ENCODE results near the gene TRIM62. TPM values are rescaled to one million over a fixed set of nuclear protein-coding genes. Genes with fewer than 3 reads are reported as not detected.

TRIM62 gene
- total RNA-seq, 1 experiment from 2014 or later = 9.9 TPM

- Histone ChIP-seq H3K27ac (no peak overlapping the region), H3K36me3 (ENCODE audit: low read depth) (no peaks in the 10 kb centered on the region), H3K9me2 (ENCODE audit: insufficient read depth) (no peaks in the 10 kb centered on the region), H3K4me3 (no peak overlapping the region), H3K9me3 (ENCODE audit: insufficient read depth, low read depth) (no peaks in the 10 kb centered on the region), H2AFZ (no peak overlapping the region), H3K79me2 (ENCODE audit: low read depth) (no peaks in the 10 kb centered on the region), H3F3A (ENCODE audit: insufficient read depth, low read depth) (peaks cover 26% of the 10 kb centered on the region), H4K20me1 (ENCODE audit: insufficient read depth) (no peaks in the 10 kb centered on the region), H3K4me2 (no peak overlapping the region), H3K4me1 (replicated peaks; ENCODE audit: insufficient read depth) (peaks cover 51% of the 10 kb centered on the region), H3K27me3 (ENCODE audit: insufficient read depth, low read depth) (no peaks in the 10 kb centered on the region)
- no peak for DNase-seq
- no TSS peak for BruUV-seq (replicated peaks)
- intact Hi-C loops (cut with micrococcal nuclease; ENCODE audit: unreplicated experiment) = no loop called here
- ChIA-PET POLR2A (ENCODE audit: unreplicated experiment) (interaction anchor here (0.6 kb wide), 1 partner anchor 66 kb away, joined by 3 read pairs; no protein-coding TSS in a partner anchor), CTCF (no interaction called here)
- TF ChIP-seq CTCF (conservative IDR thresholded peaks at IDR 0.05) = no peak
- no peak for TF ChIP-seq EZH2 (IDR thresholded peaks at IDR 0.05; ENCODE audit: low read depth)
These were observed 29.0 kb downstream of the TRIM62 start for GRCh38 chr1:33152685-33153432.

- BruUV-seq (replicated peaks) = no TSS peak
- H3K4me2 ChIP-seq = peak overlapping the region; percentile 58
- peaks cover 51% of the 10 kb centered on the region for H3K4me1 ChIP-seq (replicated peaks; ENCODE audit: insufficient read depth)
- H2AFZ ChIP-seq = no peak overlapping the region
- POLR2A ChIA-PET (ENCODE audit: unreplicated experiment) = no interaction called here
- peak overlapping the region; percentile 61; the same call in 1 of the 2 replicates for H3K27ac ChIP-seq
- no peaks in the 10 kb centered on the region for H3K9me3 ChIP-seq (ENCODE audit: insufficient read depth, low read depth)
- H3K27me3 ChIP-seq (ENCODE audit: insufficient read depth, low read depth) = no peaks in the 10 kb centered on the region
- H3K36me3 ChIP-seq (ENCODE audit: low read depth) = no peaks in the 10 kb centered on the region
- no peaks in the 10 kb centered on the region for H3K9me2 ChIP-seq (ENCODE audit: insufficient read depth)
- H3K4me3 ChIP-seq = no peak overlapping the region
- intact Hi-C loops (cut with micrococcal nuclease; ENCODE audit: unreplicated experiment) = no loop called here
- H3F3A ChIP-seq (ENCODE audit: insufficient read depth, low read depth) = peaks cover 23% of the 10 kb centered on the region
- no peak for TF ChIP-seq EZH2 (IDR thresholded peaks at IDR 0.05; ENCODE audit: low read depth)
- TF ChIP-seq CTCF (conservative IDR thresholded peaks at IDR 0.05) = no peak
- no peak for DNase-seq
- CTCF ChIA-PET = no interaction called here
- no peaks in the 10 kb centered on the region for H4K20me1 ChIP-seq (ENCODE audit: insufficient read depth)
- no peaks in the 10 kb centered on the region for H3K79me2 ChIP-seq (ENCODE audit: low read depth)
These were observed 30.7 kb downstream of the TRIM62 start for GRCh38 chr1:33151116-33151515.

- no peak for DNase-seq
- ChIA-PET CTCF (interaction anchor here (1.0 to 1.3 kb wide), 2 partner anchors 31 to 51 kb away, joined by 3 to 4 read pairs; partner anchors contain the start of gene TRIM62), POLR2A (ENCODE audit: unreplicated experiment) (no interaction called here)
- H4K20me1 ChIP-seq (ENCODE audit: insufficient read depth) = no peaks in the 10 kb centered on the region
- no peaks in the 10 kb centered on the region for H3K27me3 ChIP-seq (ENCODE audit: insufficient read depth, low read depth)
- no peaks in the 10 kb centered on the region for H3K9me3 ChIP-seq (ENCODE audit: insufficient read depth, low read depth)
- peak overlapping the region; percentile 61 for H3K27ac ChIP-seq
- H3K9me2 ChIP-seq (ENCODE audit: insufficient read depth) = no peaks in the 10 kb centered on the region
- H3K79me2 ChIP-seq (ENCODE audit: low read depth) = no peaks in the 10 kb centered on the region
- H3K4me2 ChIP-seq = peak overlapping the region; percentile 58
- no peaks in the 10 kb centered on the region for H3K36me3 ChIP-seq (ENCODE audit: low read depth)
- no TSS peak for BruUV-seq (replicated peaks)
- intact Hi-C loops (cut with micrococcal nuclease; ENCODE audit: unreplicated experiment) = no loop called here
- H3F3A ChIP-seq (ENCODE audit: insufficient read depth, low read depth) = peaks cover 23% of the 10 kb centered on the region
- peaks cover 51% of the 10 kb centered on the region for H3K4me1 ChIP-seq (replicated peaks; ENCODE audit: insufficient read depth)
- TF ChIP-seq CTCF (conservative IDR thresholded peaks at IDR 0.05) = no peak
- no peak for TF ChIP-seq EZH2 (IDR thresholded peaks at IDR 0.05; ENCODE audit: low read depth)
- H2AFZ ChIP-seq = no peak overlapping the region
- no peak overlapping the region for H3K4me3 ChIP-seq
These were observed 31.3 kb downstream of the TRIM62 start for GRCh38 chr1:33150522-33150921.

Data from PC-9 (cell line).